DMS153 treated with DMSO at 0.1 percent for 48 hours (cell line): ENCODE data around the gene TXNDC15.
"Not testable (repeated sequence)": the region's sequence is repeated elsewhere in the genome, so short reads cannot be mapped to it uniquely, and the experiment has no call there.

Experiments used
- DNase-seq: peaks from one replicate; lab custom pipeline; 2025; ENCODE audit not compliant: unreplicated experiment; lab: John Stamatoyannopoulos, UW

TXNDC15 gene

GRCh38 chr5:134877159-134877558, 3.0 kb downstream of the TXNDC15 start:
- no peak for DNase-seq

- no peak for DNase-seq
These were observed 4.2 kb downstream of the TXNDC15 start for GRCh38 chr5:134878403-134878802.

DNA sequence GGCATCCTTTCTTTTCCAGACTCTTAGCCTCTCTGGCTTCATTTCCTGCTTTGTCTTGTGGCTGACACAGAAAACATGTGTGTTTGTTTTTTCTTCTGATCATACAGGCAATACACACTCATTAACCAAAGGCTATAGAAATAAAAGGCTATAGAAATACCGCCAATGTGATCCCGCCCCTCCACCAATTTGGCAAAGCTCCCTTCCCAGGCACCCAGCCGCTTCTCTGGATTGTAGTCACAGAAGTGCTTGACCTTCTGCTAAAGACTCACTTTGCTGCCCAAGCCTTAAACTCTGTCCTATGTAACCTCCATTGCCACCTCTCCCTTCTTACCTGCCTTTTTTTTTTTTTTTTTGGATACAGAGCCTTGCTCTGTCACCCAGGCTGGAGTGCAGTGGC, 5.3 kb downstream of the TXNDC15 start:
- no peak for DNase-seq

- not testable (repeated sequence) for DNase-seq
These were observed 6.8 kb downstream of the TXNDC15 start for GRCh38 chr5:134880937-134881336.

GRCh38 chr5:134881711-134882110, 7.5 kb downstream of the TXNDC15 start:
- DNase-seq: not testable (repeated sequence)

DNA sequence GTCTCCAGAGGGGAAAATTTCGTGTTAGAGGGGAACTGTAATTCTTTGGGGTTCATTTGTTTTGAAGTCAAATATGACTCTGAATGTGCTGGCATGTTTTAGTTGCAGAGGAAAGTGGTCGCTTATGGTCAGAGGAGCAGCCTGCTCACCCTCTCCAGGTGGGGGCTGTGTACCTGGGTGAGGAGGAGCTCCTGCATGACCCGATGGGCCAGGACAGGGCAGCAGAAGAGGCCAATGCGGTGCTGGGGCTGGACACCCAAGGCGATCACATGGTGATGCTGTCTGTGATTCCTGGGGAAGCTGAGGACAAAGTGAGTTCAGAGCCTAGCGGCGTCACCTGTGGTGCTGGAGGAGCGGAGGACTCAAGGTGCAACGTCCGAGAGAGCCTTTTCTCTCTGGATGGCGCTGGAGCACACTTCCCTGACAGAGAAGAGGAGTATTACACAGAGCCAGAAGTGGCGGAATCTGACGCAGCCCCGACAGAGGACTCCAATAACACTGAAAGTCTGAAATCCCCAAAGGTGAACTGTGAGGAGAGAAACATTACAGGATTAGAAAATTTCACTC, 13.5 kb downstream of the TXNDC15 start:
- DNase-seq: no peak

GRCh38 chr5:134889335-134889734, 15.2 kb downstream of the TXNDC15 start:
- no peak for DNase-seq

- no peak for DNase-seq
These were observed 17.3 kb downstream of the TXNDC15 start for GRCh38 chr5:134891473-134891872.

- DNase-seq: no peak
These were observed 18.1 kb downstream of the TXNDC15 start for GRCh38 chr5:134892282-134892681.

DNA sequence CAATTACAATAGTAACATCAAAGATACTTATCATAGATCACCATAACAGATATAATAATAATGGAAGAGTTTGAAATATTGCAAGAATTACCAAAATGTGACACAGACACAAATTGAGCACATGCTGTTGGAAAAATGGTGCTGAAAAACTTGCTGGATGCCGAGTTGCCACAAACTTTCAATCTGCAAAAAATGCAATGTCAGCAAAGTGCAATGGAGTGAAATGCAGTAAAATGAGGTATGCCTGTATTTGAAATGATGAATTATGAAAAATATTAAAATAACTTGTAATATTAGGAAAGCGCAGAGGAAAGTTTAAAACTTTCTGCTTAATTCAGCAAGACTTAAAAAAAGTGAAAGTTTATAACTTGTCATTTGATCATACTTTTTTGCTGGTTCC, 18.8 kb downstream of the TXNDC15 start:
- DNase-seq: no peak

- no peak for DNase-seq
These were observed 19.8 kb downstream of the TXNDC15 start for GRCh38 chr5:134893748-134894505.

DNA sequence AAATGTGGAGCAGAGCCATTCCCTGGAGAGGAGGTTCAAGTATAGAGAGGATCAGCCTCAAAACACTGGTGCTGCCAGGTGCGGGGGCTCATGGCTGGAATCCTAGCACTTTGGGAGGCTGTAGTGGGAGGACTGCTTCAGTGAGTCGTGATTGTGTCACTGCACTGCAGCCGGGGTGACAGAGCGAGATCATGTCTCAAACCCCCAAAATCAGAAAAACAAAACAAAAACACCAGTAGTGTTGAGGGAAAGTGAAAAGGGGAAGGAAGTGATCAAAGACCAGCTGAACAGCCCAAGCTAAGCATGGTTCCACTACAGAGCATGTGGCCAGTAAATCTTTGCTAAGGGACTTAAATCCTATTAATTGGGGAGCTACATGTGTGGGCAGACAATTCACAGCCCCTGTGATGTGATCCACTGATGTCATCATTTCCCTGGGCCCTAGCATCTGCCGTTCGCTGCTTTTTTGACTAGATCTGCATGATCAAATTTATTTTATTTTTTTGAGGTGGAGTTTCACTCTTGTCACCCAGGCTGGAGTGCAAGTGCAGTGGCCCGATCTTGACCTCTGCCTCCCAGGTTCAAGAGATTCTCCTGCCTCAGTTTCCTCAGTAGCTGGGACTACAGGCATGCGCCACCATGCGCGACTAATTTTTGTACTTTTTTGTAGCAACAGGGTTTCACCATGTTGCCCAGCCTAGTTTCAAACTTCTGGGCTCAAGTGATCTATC, 28.1 kb downstream of the TXNDC15 start:
- DNase-seq: no peak

GRCh38 chr5:134904610-134905245, 30.6 kb downstream of the TXNDC15 start, which contains the start of gene PCBD2:
PCBD2 (plus strand) TSS chr5:134905131; CDS start chr5:134905140, 9 bp downstream.
- peak; percentile 37 for DNase-seq

DNA sequence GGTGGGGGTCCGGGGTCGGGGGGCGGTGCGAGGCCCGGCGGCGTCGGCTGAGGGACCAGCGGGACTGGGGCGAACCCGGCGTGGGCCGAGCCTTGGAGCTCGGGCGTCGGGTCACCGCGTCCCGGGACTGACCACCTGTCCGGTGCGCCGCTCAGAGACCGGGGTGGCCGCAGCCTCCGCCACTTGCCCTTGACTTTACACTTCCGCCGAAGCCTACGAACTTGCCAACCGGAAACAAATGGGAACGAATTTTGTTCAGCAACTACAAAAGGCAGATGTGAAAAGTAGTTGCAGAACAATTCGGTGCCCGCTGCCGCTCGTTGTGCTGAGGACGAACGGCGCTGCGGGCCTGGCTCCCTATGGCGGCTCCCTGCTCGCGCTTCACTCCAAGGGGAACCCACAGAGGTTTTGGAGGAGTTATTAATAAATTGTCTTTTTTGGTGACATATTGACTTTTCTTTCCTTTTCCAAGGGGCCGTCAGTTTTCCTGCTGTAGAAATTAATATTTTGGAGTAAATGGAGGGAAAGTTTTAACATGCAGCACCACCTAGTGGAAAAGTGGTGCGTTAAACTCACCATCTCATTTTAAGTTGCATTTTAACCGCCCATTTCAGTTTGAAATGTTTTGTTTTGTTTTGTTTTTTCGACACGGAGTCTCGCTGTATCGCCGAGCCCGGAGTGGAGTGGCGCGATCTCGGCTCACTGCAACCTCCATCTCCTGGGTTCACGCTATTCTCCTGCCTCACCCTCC, 31.2 kb downstream of the TXNDC15 start:
- DNase-seq: peak; percentile 2

GRCh38 chr5:134906811-134907210, 32.6 kb downstream of the TXNDC15 start:
- DNase-seq: no peak

DNA sequence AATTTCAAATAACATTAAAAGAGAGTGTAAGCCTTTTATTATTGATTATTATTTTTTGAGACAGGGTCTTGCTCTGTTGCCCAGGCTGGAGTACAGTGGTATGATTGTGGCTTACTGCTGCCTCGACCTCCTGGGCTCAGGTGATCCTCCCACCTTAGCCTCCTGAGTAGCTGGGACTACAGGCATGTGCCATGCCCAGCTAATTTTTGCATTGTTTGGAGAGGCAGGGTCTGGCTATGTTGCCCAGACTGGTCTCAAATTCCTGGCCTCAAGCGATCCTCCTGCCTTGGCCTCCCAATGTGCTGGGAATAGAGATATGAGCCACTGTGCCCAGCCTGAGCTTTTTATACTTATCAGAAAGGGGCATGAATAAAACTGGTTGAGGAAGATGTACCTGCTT, 36.6 kb downstream of the TXNDC15 start:
- not testable (repeated sequence) for DNase-seq

GRCh38 chr5:134911285-134912206, 37.4 kb downstream of the TXNDC15 start:
- no peak for DNase-seq

- no peak for DNase-seq
These were observed 39.1 kb downstream of the TXNDC15 start for GRCh38 chr5:134913254-134913653.

DNA sequence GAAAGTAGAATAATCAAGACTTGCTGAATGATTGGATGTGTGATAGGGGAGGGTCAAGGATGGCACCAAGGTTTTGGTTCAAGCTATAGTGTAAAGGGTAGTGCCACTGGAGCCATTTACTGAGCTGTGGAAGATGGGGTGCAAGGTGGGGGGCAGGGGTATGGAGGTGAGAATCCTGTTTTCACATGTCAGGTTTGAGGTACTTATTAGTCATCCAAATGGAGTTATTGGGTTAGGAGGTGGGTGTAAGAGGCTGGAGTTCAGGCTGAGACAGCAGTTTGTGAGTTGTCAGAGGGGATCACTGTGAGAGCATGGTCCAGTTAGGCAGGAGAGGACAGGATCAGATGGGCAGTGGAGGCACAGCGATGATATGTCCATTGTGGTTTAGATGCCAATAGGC, 39.6 kb downstream of the TXNDC15 start:
- no peak for DNase-seq
